CD4-positive, alpha-beta T cell treated with Interleukin-4 for 4 hours (primary cell): ENCODE results near the gene RND2.
"Not testable (repeated sequence)": the region's sequence is repeated elsewhere in the genome, so short reads cannot be mapped to it uniquely, and the experiment has no call there.

Experiments
- DNase-seq: peaks from one replicate; pipeline ENCODE4 v3.0.0-alpha.2; 2020

RND2 gene

GRCh38 chr17:43027091-43028032, 2.3 kb downstream of the RND2 start:
- DNase-seq, result no peak

- DNase-seq, result no peak
Measured at GRCh38 chr17:43028221-43028861, 3.3 kb downstream of the RND2 start.

GRCh38 chr17:43030137-43030767, 5.2 kb downstream of the RND2 start:
- DNase-seq, result no peak

GRCh38 chr17:43031666-43032065, 6.6 kb downstream of the RND2 start:
- DNase-seq, result no peak

GRCh38 chr17:43033948-43034881, 9.2 kb downstream of the RND2 start:
- no peak for DNase-seq

- no peak for DNase-seq
Measured at GRCh38 chr17:43034894-43035293, 9.9 kb downstream of the RND2 start.

GRCh38 chr17:43039646-43040045, 14.6 kb downstream of the RND2 start:
- no peak for DNase-seq

GRCh38 chr17:43040655-43041054, 15.6 kb downstream of the RND2 start:
- DNase-seq, result no peak

- no peak for DNase-seq
Measured at GRCh38 chr17:43042025-43042628, 17.1 kb downstream of the RND2 start.

GRCh38 chr17:43043307-43043706, 18.3 kb downstream of the RND2 start:
- DNase-seq, result no peak

GRCh38 chr17:43044024-43044423, 19.0 kb downstream of the RND2 start:
- no peak for DNase-seq

- no peak for DNase-seq
Measured at GRCh38 chr17:43051969-43052368, 26.9 kb downstream of the RND2 start.

GRCh38 chr17:43053008-43053407, 28.0 kb downstream of the RND2 start:
- not testable (repeated sequence) for DNase-seq

GRCh38 chr17:43056051-43056450, 31.0 kb downstream of the RND2 start:
- no peak for DNase-seq

- DNase-seq, result no peak
Measured at GRCh38 chr17:43062984-43063638, 38.1 kb downstream of the RND2 start.

GRCh38 chr17:43068570-43069367, 43.7 kb downstream of the RND2 start:
- DNase-seq, result no peak

GRCh38 chr17:43069368-43069898, 44.4 kb downstream of the RND2 start:
- no peak for DNase-seq

- DNase-seq, result no peak
Measured at GRCh38 chr17:43070257-43070656, 45.2 kb downstream of the RND2 start.

GRCh38 chr17:43070872-43071271, 45.8 kb downstream of the RND2 start:
- DNase-seq, result no peak

GRCh38 chr17:43074869-43075268, 49.8 kb downstream of the RND2 start:
- DNase-seq, result no peak
